NCI-H2227 treated with DMSO at 0.1 percent for 48 hours (cell line): ENCODE measurements around the gene CEP112.

Source experiments
- DNase-seq: peaks from one replicate; lab custom pipeline; 2025; lab: John Stamatoyannopoulos, UW

Gene CEP112

GRCh38 chr17:66211047-66211810, 19.3 kb upstream of the CEP112 start:
- no peak for DNase-seq

- DNase-seq, result no peak
Observed at GRCh38 chr17:66210208-66210574, 18.3 kb upstream of the CEP112 start.

- no peak for DNase-seq
Observed at GRCh38 chr17:66207936-66208335, 16.0 kb upstream of the CEP112 start.

GRCh38 chr17:66203274-66204015, 11.5 kb upstream of the CEP112 start:
- no peak for DNase-seq

GRCh38 chr17:66200685-66201092, 8.8 kb upstream of the CEP112 start:
- peak; percentile 19 for DNase-seq

- DNase-seq, result no peak
Observed at GRCh38 chr17:66198242-66198641, 6.3 kb upstream of the CEP112 start.

- DNase-seq, result peak; percentile 78
Observed at GRCh38 chr17:66192378-66192687, 400 bp upstream of the CEP112 start.

- no peak for DNase-seq
Observed at GRCh38 chr17:66190738-66191592, 968 bp downstream of the CEP112 start.

- DNase-seq, result no peak
Observed at GRCh38 chr17:66187718-66188117, 4.2 kb downstream of the CEP112 start.

- DNase-seq, result no peak
Observed at GRCh38 chr17:66185862-66186261, 6.1 kb downstream of the CEP112 start.

GRCh38 chr17:66184392-66184791, 7.5 kb downstream of the CEP112 start:
- DNase-seq, result no peak

- DNase-seq, result no peak
Observed at GRCh38 chr17:66183529-66183928, 8.4 kb downstream of the CEP112 start.

GRCh38 chr17:66178642-66179041, 13.3 kb downstream of the CEP112 start:
- DNase-seq, result no peak

GRCh38 chr17:66177048-66177447, 14.9 kb downstream of the CEP112 start:
- no peak for DNase-seq

- DNase-seq, result no peak
Observed at GRCh38 chr17:66175892-66176291, 16.0 kb downstream of the CEP112 start.

- no peak for DNase-seq
Observed at GRCh38 chr17:66172691-66173223, 19.2 kb downstream of the CEP112 start.

- DNase-seq, result no peak
Observed at GRCh38 chr17:66172144-66172543, 19.8 kb downstream of the CEP112 start.

GRCh38 chr17:66171692-66172091, 20.2 kb downstream of the CEP112 start:
- DNase-seq, result no peak

- no peak for DNase-seq
Observed at GRCh38 chr17:66171172-66171571, 20.8 kb downstream of the CEP112 start.

- no peak for DNase-seq
Observed at GRCh38 chr17:66169839-66170238, 22.1 kb downstream of the CEP112 start.

- no peak for DNase-seq
Observed at GRCh38 chr17:66167189-66167815, 24.6 kb downstream of the CEP112 start.

- DNase-seq, result peak; percentile 56
Observed at GRCh38 chr17:66165537-66166123, 26.3 kb downstream of the CEP112 start.
